Panc1 (cell line): ENCODE data around the gene PRDX5.

Experiments used
- CTCF ChIP-seq: fragments of 450-650 bp; IDR thresholded peaks from 2 replicates; pipeline ENCODE4 v1.5.1; 2017; ENCODE audit warnings: mild to moderate bottlenecking
- POLR2AphosphoS5 ChIP-seq: IDR thresholded peaks from 2 replicates; pipeline ENCODE4 v1.6.1; 2012; ENCODE audit warnings: mild to moderate bottlenecking, low read depth, low read length, moderate library complexity
- SIN3A ChIP-seq: IDR thresholded peaks from 2 replicates; pipeline ENCODE4 v1.6.1; 2012; ENCODE audit warnings: low read depth, mild to moderate bottlenecking, low read length, moderate library complexity, borderline replicate concordance; ENCODE audit not compliant: insufficient read depth

DNA sequence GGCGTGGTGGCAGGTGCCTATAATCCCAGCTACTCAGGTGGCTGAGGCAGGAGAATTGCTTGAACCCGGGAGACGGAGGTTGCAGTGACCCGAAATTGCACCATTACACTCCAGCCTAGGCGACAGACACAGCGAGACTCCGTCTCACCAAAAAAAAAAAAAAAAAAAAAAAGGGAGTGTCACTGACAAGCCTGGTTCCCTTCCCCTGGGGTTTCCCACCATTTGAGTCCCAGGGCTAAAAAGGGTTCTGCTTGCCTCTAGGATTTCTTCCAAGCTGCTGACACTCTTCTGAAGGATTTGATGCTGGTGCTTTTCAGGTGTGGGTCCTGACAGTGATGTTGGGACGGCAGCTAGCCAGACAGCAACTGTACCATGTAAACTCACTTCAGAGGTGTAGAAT lies 20.8 kb downstream of the PRDX5 start:
- no peak for TF ChIP-seq CTCF
- no peak for TF ChIP-seq POLR2AphosphoS5
- no peak for TF ChIP-seq SIN3A
